DMS153 (cell line): ENCODE measurements around the gene SPATA13.
"Not testable (repeated sequence)": the region's sequence is repeated elsewhere in the genome, so short reads cannot be mapped to it uniquely, and the experiment has no call there.

ENCODE experiments used
- DNase-seq: peaks from one replicate; lab custom pipeline; 2025; lab: John Stamatoyannopoulos, UW

The SPATA13 gene

DNA sequence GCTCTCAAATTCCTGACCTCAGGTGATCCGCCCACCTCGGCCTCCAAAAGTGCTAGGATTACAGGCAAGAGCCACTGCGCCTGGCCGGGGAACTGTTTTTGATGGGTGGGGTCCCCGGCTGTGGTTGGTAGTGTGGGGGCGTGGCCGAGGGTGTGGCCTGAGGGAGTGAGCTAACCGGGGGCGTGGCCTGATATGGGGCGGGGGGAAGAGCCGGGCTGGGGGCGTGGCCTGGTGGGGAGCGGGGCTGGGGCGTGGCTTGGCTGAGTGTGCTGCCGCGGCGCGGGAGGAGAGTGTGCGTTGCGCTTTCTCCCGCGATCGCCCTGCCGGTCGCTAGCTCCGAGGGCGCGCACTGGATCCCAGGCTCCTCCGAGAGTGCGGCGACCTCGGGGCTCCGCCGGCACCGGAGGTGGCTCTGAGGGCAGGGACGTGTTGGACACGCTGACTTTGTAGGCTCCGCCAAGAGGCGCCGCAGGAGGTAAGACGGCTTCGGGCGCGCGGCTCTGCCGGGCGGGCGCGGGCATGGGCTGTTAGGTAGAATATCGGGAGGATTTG lies at the start of gene SPATA13:
SPATA13 (plus strand) TSS at position 263 of the 552 bp plus-strand sequence. CDS start 62,210 bp downstream, outside the sequence.
- peak; percentile 57 for DNase-seq

DNA sequence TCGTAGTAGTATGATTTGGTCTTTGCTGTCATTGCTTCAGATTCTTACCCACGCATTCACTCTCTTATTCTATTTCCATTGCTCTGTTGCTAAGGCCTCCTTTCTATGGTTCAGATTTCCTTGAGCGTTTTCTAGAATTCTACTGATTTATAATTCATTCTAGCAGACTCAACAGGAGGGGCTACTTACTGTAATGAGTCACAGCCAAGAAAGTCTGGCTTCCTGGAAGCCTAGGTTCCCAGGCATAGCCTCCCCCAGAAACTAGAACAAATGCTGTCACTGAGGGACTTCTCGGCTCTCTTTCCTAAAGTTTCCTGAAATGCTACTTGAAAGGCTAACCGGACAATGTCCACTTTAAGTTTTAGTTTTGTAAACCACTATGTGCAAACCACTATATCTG lies 47.7 kb upstream of the SPATA13 start:
- DNase-seq: no peak

DNA sequence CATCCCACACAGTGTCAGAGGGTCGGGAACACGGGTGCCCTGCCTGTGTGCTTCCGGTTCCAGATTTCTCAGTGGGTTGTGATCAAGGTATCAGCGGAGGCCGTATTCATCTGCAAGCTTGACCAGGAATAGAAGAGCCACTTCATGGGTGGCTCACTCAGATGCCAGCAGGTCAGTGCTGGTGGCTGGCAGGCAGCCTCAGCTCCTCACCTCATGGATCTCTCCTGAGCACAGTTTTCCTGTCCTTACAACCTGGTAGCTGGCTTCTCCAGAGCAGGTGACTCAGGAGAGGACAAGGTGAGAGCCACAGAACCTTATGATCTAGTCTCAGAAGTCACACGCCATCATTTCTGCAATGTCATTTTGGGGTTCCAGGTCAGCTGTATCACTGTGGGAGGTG lies 44.8 kb upstream of the SPATA13 start:
- DNase-seq: no peak

DNA sequence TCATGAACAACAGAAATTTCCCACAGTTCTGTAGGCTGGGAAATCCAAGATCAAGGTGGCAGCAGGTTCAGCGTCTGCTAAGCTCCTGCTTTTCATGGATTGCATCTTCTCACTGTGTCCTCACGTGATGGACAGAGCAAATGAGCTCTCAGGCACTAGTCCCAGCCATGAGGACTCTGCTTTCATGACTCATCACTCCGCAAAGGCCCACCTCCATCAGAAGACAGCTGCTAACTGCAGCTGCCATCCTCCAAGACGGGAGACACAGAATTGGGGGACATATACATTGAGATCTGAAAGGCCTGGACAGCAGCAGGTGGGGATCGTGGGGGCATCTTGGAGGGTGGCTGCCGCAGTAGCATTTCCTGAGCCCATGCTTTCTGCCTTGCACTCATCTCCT lies 44.4 kb upstream of the SPATA13 start:
- DNase-seq: no peak

DNA sequence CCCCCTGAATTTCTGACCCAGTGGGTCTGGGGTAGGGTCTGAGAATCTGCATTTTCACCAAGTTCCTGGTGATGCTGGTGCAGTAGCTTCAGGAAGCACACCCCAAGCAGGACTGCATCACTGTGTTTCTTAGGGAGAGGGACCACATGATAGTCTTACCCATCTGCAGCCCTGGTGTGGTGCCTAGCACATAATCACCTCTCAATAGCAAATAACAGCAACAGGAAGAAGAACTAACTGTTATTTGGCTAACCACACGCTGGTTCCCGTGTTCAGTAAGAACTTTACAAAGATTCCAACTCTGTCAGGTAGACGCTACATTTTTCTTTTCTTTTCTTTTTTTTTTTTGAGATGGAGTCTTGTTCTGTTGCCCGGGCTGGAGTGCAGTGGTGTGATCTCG lies 41.9 kb upstream of the SPATA13 start:
- no peak for DNase-seq

DNA sequence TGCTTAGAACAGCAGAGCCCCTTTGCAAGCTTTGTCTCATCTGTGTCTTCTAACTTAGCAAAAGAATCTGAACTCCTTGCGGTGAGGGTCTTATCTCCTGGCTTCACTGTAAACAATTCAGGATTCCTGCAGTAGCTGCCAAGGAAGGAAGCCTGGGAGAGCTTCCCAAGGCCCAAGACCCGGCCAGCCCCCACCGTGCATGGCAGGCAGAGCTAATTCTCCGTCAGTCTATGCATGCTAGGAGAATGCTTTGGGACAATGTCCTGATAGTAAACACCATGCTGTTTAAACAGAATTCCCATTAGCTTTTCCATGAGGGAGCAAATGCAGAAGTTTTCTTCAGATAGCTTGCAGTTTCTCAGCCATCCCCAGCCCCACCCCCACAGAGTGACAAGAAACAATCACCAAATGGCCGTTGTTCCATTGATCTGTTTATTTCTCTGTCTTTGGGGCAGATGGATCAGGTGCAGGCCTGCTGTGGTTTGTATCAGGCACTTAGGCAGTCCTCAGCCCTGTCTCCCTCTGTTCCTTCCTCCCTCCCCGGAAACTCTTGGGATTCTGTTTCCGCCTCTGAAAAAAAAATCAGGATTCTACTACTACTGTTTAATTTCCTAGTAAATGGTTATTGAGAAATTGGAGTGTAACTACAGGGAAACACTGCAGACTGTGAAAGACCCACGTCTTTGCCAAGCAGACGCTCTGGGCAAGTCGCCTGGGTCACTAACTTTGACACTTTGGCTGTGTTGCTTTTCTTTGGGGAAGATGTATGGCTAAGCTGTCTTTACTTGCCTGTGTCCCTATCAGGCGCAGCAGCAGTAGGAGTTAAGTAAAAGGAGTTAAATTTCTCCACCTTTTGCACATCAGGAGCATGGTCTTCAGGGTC lies 40.7 kb upstream of the SPATA13 start:
- DNase-seq: no peak

DNA sequence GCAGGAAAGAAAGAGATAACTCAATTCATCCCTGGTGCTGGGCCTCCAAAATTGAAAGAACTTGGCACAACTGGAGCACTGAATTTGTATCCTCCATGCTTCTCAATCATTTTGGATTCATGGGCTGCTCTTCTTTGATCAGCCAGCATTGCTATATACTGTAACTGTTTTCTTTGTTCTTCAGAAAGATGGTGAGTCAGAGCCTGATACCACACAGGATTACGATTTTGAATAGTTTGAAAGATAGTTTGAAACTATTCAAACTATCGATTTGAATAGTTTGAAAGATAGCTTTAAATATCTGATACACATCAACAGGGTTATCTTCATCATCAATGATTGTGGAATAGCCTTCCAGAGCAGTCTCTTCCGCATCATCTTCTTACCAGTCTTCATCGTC lies 38.5 kb upstream of the SPATA13 start:
- DNase-seq: not testable (repeated sequence)

DNA sequence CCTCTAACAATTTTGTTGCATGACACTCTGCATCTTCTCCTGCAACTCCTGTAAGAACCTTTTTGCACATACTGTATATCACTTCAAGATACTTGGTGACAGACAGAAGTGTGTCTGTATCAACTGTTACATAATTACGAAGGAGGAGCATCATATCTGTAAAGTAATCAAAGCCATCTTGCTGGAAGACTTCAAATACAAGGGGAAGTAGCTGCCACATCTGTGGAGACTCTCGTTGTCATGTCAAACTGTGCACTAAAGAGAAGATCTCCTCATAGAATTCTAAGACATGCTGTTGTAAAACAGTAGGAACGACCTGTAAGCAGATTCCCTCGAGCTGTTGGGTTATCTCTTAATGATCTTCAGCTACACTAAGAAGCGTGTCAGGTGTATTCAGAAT lies 38.0 kb upstream of the SPATA13 start:
- no peak for DNase-seq

DNA sequence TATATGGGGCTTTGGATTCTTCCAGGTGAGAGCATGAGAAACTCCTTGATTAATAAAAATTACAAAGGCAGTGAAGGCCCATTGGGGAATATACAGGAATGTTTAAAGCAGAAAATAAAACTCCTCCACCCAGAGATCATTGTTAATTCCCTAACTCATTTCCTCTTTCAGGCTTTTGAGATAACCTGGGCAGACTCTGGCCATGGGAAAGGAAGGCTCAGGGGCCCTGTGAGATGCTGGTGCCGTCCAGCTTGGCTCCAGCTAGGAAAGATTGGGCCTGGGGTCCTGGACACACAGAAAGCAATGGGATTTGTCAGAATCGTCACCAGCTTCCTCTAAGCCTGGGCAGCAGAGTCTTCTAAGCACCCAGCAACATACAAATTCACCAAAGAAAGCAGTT lies 36.8 kb upstream of the SPATA13 start:
- DNase-seq: no peak

DNA sequence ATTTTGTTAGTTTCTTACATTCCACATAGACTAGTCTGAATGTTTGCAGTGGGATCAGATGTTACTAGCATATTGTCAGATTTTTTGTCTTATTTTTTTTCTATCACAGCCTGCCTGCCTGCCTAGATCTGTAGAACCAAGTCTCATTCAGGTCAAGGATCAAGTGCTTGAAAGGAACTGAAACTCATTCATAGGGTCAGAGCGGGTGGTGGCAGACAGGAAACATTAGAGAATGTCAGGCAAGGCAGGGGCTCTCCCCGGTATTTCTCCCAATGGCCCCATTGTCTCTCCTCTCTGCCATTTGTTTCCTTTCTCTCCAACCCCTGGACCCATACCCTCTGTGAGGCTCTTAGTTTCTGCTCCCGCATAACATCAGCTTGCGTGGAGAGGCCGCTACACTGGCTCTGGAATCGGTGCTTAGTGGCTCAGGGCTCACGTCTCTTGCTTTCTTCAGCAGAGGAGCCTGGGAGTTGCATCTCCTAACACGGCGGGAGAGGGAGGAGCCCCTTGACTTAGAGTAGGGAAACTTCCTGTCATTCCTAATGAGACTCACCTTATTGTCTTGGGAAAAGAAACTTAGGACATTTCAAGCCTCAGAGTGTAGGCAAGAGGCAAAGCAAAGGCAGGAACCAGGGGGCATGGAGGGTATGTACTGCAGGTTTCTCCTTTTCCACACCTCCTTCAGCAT lies 35.6 kb upstream of the SPATA13 start:
- DNase-seq: no peak

DNA sequence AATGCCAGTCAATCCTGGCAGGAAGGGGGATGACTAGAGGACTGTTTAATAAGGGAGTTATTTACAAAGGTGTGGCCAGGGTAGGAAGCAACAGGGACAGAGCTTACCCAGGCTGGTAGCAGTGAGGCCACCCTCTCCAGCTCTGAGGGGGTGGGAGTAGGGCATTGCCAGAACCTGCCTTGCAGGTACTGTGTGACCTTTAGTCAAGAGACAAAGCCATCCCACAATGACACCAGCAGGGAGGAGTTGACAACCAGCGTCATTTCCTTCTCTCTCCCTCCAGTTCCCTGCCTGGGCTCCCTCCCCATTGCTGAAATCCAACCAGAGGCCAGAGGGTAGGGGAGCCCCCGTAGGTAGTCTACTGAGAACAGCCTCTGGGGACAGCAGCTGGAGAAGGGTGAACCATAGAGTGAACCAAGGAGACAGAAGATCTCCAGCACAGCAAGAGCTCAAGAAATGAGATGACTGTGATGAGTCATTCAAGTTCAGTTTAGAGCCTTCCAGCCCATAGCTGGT lies 33.3 kb upstream of the SPATA13 start:
- DNase-seq: no peak

DNA sequence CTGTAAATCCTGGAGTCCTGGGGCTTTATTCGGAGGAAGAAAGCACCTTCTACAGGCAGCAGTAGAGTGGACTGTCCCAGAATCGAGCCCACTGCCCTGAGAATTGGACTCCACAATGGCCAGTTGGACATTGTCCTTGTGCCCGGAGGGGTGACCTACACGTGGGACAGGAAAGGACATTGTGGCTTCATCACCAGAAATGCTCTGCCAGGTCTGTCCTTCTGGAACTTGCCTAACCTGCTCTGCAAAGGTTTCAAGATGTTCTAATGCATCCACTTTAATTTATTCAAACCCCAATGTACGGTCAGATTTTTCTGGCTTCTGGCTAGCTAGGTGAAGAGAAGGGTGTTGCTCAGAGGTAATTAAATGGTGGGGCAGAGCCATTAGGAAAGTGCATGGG lies 32.4 kb upstream of the SPATA13 start:
- DNase-seq: no peak

DNA sequence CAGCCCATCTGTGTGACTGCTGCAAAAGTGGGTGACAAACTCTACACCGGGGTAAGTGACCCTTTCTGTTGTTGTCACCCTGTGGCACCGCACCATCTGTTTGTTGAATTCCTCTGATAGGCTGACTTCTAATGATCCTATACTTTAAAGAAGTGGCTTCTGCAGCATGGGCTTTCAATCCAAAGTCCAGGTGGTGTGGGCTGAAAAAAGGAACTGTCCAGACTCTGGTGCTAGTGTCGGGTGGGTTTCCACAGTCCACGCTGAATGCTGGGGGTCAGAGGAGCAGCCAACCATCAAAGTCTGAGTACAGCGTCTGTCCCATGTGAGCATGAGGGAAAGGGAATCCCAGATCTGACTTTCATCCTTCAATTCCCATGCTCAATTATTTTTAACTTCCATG lies 31.6 kb upstream of the SPATA13 start:
- DNase-seq: no peak

DNA sequence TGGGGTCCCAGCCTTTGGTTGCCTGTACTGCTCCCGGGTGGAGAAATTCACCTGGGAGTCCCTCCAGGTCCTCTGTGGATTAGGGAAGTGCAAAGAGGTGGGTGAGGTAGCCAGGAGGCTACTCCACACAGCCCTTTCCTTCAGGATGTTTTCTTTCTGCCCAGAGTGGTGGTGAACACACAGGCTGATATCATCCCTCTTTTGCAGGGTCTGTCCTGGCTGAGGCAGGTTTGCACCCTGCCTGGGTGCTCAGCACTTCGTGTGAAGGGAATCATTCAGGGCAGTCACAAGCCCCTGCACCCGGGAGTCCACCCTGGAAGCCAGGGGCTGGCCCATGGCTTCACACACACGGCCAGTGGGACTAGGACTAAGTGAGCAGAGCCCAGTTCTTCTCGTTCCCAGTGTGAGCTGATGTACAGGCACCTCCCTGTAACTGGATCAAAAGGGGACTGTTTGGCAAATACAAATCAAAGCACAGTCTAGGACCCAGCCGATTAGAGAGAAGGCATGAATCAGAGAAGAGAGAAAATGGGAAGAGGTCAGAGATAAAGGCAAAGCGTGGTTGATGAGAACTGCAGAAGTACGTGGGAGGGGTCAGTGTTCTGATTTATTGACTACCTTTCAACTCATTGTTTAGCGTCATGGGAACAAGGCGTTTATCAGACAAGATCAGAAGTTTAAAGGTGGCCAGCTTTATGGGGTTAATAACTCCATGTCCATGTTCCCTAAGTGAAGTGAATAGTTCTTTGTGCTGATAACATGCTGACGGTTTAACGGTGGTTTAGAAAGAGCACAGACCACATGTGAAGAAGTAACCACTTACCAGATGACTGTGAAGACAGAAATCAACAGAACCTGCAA lies 30.4 kb upstream of the SPATA13 start:
- no peak for DNase-seq

DNA sequence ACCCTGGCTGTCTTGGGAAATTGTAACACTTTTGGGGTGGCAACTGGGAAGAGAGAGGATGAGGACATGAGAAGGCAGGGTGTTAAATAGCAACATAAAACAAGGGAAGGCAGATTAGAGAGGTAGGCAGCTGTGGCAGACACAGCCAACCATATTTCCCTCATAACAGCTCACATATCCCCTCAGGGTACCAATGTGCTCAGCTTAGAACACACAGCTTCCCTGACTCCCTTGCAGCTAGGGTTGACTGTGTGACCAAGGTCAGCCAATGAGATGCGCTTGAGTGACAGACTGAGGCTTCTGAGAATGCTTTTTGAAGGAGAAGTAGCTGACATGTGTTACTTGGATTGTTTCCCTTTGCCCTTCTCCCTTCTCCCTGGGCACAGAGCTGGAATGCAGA lies 28.8 kb upstream of the SPATA13 start:
- no peak for DNase-seq

DNA sequence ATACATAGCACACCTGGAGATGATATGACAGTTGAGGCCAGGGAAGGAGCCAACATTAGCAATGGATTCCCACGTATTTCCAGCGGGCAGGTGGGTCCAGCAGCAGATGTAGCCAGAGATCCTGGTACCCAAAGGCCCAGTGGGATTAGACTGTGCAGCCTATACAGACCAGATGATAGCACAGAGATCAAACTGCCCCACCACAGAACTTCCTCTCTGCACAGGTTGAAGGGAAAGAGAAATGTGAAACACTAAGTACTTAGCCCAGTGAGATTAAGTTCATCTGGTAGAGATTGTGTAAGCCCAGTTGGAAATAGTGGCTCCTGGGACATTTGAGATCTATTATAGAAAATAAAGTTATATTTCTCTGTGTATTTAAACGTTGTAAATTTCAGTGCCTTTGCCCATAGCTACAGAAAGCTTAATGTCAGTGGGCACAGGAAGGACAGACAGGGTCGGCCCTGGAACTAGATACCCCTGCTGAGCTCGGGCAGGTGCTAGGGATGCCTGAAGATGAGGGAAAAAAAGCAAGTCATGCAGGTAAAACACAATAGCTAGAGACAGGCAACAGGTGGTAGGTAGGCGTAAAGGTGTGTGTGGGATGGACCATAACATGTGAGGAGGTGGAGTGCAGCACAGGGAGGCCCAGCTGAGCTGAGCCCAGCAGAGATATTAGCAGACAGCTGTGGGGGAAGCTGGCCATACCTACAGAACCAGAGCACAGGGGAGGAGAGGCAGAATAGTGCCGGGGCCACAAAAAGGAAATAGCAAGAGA lies 27.3 kb upstream of the SPATA13 start:
- DNase-seq: no peak

DNA sequence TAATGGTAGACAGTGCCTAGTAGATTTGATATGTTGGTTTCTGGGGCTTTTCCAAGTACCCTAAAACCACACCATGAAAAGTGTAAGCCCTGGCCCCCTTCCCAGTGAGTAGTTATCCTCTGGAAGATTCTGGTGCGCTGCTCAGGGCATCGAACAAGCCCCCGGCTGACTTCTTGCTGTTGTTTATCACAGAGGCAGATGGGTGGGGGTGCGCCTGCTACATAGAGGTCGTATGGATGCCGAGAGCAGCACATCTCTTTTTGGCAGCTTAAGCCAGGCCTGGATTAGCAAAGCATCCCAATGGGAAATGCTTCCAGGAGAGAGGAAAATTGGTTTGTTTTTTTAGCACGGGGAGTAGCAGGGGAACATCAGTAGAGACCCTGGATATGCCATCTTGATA lies 26.3 kb upstream of the SPATA13 start:
- no peak for DNase-seq

DNA sequence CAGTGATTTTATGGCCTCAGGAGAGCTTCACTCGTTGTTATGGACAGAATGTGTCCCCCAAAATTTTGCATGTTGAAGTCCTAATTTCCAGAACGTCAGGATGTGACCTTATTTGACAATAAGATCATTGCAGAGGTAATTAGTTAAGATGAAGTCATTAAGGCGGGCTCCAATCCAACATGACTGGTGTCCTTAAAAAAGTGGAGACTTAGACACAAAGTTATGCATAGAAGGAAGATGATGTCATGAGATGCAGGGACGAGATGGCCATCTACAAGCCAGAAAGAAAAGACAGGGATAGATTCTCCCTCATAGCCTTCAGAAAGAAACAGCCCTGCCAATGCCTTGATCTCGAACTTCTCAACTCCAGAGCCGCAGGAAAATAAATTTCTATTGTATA lies 25.8 kb upstream of the SPATA13 start:
- DNase-seq: no peak

DNA sequence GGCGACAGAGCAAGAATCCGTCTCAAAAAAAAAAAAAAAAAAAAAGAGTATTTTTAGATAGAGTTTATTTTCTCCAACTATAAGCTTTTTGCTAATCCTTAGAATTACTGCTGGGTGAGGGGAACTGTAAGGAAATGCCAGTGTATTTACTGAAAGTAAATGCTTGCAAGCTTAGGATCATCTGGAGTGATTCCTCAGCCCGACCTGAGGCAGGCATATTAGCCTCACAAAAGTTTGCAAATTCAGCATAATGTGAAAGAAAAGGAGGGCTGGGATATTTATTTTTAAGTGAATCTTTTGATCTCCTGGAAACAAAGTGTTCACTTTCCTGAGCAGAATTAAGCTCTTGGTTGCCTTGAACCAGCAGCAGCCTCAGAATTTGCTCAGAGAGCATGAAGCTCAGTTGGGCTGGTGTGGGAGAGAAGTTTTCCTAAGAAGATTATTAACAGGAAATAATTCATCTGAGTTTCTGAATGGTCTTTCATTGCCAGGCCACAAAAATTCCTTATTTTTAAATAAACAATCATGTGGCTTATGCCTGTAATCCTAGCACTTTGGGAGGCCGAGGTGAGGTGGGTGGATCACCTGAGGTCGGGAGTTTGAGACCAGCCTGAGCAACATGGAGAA lies 24.7 kb upstream of the SPATA13 start:
- no peak for DNase-seq

DNA sequence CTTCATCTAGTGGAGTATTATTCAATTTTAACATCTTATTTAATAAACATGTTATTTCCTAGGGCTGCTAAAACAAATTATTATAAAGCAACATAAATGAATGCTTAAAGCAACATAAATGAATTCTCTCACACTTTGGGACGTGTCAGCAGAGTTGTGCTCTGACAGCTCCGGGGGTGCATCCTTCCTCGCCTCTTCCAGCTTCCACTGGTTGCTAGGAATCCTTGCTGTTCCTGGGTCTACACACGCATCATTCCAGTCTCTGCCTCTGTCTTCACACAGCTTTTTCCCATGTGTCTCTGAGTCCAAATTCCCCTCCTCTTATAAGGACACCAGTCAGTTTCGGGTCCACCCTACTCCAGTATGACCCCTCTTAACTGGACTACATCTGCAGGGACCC lies 21.6 kb upstream of the SPATA13 start:
- no peak for DNase-seq
